Skin epidermis (tissue), 12 donors: ENCODE data around the gene RASGRP2.
A peak's percentile ranks its signal among the peaks of the same experiment; 100 is the strongest.

Experiments
- H3K27ac ChIP-seq, 21 experiments: fragments of 200-600 bp; sonication (generic) in 11 of 21; one replicate each; pipeline ENCODE4 v1.5.0; 2020; ENCODE audit warnings: mild to moderate bottlenecking in 3 of 21, inconsistent platforms in 2 of 21, moderate library complexity in 2 of 21
- H3K4me3 ChIP-seq, 7 experiments: fragments of 200-600 bp; sonication (generic) in 2 of 7; one replicate each; pipeline ENCODE4 v1.5.0; 2020; ENCODE audit warnings: inconsistent platforms in 2 of 7, mild to moderate bottlenecking in 2 of 7, moderate library complexity in 1 of 7

RASGRP2 gene

GRCh38 chr11:64687204-64687603 is 56.7 kb downstream of the RASGRP2 start:
- Histone ChIP-seq H3K4me3 (no peak overlapping the region), H3K27ac (peak overlapping the region in 1 of 21 experiments; percentile 47)

GRCh38 chr11:64686466-64687170 is 57.3 kb downstream of the RASGRP2 start:
- no peak overlapping the region for H3K27ac ChIP-seq

GRCh38 chr11:64685536-64685935 is 58.4 kb downstream of the RASGRP2 start:
- H3K4me3 ChIP-seq: no peak overlapping the region
- no peak overlapping the region for H3K27ac ChIP-seq

More at GRCh38 chr11:64686466-64687170, 57.3 kb downstream of the RASGRP2 start:
- H3K4me3 ChIP-seq: no peak overlapping the region

GRCh38 chr11:64684357-64684756 is 59.6 kb downstream of the RASGRP2 start:
- Histone ChIP-seq H3K4me3 (no peak overlapping the region), H3K27ac (peak overlapping the region in 1 of 21 experiments; percentile 7)

- H3K4me3 ChIP-seq: no peak overlapping the region
Observed at GRCh38 chr11:64681171-64681570, 62.8 kb downstream of the RASGRP2 start.

GRCh38 chr11:64679846-64680245 is 64.1 kb downstream of the RASGRP2 start:
- no peak overlapping the region for H3K27ac ChIP-seq
- no peak overlapping the region for H3K4me3 ChIP-seq

More at GRCh38 chr11:64681171-64681570, 62.8 kb downstream of the RASGRP2 start:
- H3K27ac ChIP-seq: no peak overlapping the region

- H3K27ac ChIP-seq: no peak overlapping the region
Observed at GRCh38 chr11:64677441-64678023, 66.4 kb downstream of the RASGRP2 start.

More at GRCh38 chr11:64677441-64678023, 66.4 kb downstream of the RASGRP2 start:
- H3K4me3 ChIP-seq: no peak overlapping the region
